HepG2 (cell line): ENCODE measurements around the gene CYP26B1.

Experiments
- AKAP8 ChIP-seq: sonication (generic); formaldehyde crosslinking; IDR thresholded peaks from 2 replicates; pipeline ENCODE4 v1.5.1; 2020; ENCODE audit warnings: mild to moderate bottlenecking, missing genetic modification reagents
- ATF7 ChIP-seq, 2 experiments: fragments of 450-650 bp in 1 of 2; sonication (generic) in 1 of 2; formaldehyde crosslinking in 1 of 2; IDR thresholded peaks; 2 replicates each; pipeline versions ENCODE4 v1.4.0 to v1.6.1; 2016 to 2020; ENCODE audit warnings: antibody characterized with exemption in 1 of 2, mild to moderate bottlenecking in 1 of 2, missing genetic modification reagents in 1 of 2
- EZH2 ChIP-seq: conservative IDR thresholded peaks from 2 replicates; pipeline ENCODE4 v1.6.1; 2012; ENCODE audit warnings: mild to moderate bottlenecking, low read depth, low read length, moderate library complexity
- FOXJ3 ChIP-seq: sonication (generic); formaldehyde crosslinking; IDR thresholded peaks from 2 replicates; pipeline ENCODE4 v1.4.0; 2020; ENCODE audit warnings: missing genetic modification reagents, mild to moderate bottlenecking, borderline replicate concordance
- KDM1A ChIP-seq: IDR thresholded peaks from 2 replicates; pipeline ENCODE4 v1.6.1; 2016; ENCODE audit warnings: missing compliant biosample characterization
- NCOR1 ChIP-seq: fragments of 200-600 bp; sonication (generic); IDR thresholded peaks from 2 replicates; pipeline ENCODE4 v1.7.0; 2017; ENCODE audit warnings: antibody characterized with exemption, low read length, borderline replicate concordance
- NR3C1 ChIP-seq: sonication (generic); formaldehyde crosslinking; IDR thresholded peaks from 2 replicates; pipeline ENCODE4 v1.4.0; 2020; ENCODE audit warnings: missing genetic modification reagents
- RAD21 ChIP-seq: fragments of 450-650 bp; formaldehyde crosslinking; IDR thresholded peaks from 2 replicates; pipeline ENCODE4 v1.5.0; 2020; ENCODE audit warnings: mild to moderate bottlenecking
- SMAD3 ChIP-seq: sonication (generic); formaldehyde crosslinking; IDR thresholded peaks from 2 replicates; pipeline ENCODE4 v1.4.0; 2020; ENCODE audit warnings: missing genetic modification reagents
- SOX13 ChIP-seq, 3 experiments: fragments of 450-650 bp in 1 of 3; sonication (generic) in 1 of 3; formaldehyde crosslinking in 1 of 3; IDR thresholded peaks in 2 of 3; conservative IDR thresholded peaks in 1 of 3; 2 replicates each; pipeline versions ENCODE4 v1.5.0 to v1.6.1; 2016 to 2020; ENCODE audit warnings: antibody characterized with exemption in 1 of 3, mild to moderate bottlenecking in 1 of 3, missing compliant biosample characterization in 1 of 3, missing genetic modification reagents in 1 of 3, moderate library complexity in 1 of 3
- ZNF225 ChIP-seq: sonication (generic); formaldehyde crosslinking; IDR thresholded peaks from 2 replicates; pipeline ENCODE4 v1.4.0; 2020; ENCODE audit warnings: mild to moderate bottlenecking, missing genetic modification reagents
- TF ChIP-seq, protein P1 (sequence below): sonication (generic); formaldehyde crosslinking; IDR thresholded peaks from 2 replicates; pipeline ENCODE4 v1.4.0; 2020; ENCODE audit warnings: missing genetic modification reagents, borderline replicate concordance
- TF ChIP-seq, protein P2 (sequence below): sonication (generic); formaldehyde crosslinking; IDR thresholded peaks from 2 replicates; pipeline ENCODE4 v1.5.0; 2020; ENCODE audit warnings: mild to moderate bottlenecking, missing genetic modification reagents, moderate library complexity
- TF ChIP-seq, protein P3 (sequence below): sonication (generic); formaldehyde crosslinking; IDR thresholded peaks from 2 replicates; pipeline ENCODE4 v1.5.1; 2020; ENCODE audit warnings: mild to moderate bottlenecking, missing genetic modification reagents, moderate library complexity

DNA sequence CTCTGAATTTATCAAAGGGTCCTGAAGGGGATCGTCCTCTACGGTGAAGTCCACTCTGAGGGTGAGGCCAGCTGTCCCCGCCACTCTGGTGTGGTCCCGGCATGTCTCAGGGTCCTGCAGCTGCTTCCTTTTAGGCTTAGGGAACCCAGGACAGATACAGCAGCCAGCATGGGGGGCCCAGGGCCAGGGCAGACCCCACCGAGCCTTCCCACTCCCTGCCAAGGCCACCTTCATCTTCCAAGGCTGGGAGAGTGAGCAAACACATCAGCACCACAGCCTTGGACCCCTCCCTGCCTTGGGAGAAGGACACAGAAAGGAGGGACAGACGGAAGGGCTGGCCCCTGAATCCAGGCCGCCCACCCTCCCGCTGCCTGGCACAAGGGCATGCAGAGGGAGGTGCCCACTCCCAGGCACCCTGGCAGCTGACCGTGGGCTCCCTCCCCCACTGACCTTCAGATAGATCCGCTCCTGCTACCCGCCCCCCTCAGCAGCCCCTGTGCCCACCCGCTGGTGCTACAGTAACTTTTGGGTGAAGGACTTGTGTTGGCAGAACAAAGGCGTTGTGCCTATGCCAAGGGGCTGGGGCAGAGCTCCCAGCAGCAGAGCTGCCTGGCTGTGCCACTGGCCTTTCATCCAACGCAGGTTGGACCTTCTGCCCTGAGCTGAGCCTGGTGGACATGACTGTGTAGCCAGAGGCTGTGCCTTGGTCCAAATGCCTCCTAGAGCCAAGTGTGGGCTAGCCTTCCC, 7.6 kb downstream of the CYP26B1 start:
- TF ChIP-seq KDM1A (CRISPR knock-in tag) (no peak), ZNF225 (CRISPR knock-in tag) (no peak), SMAD3 (CRISPR knock-in tag) (no peak), SOX13 (IDR thresholded peaks at IDR 0.05) (no peak), SOX13 (CRISPR knock-in tag; conservative IDR thresholded peaks at IDR 0.05 in 1 of 2, IDR thresholded peaks at IDR 0.05 in 1 of 2) (no peak), NR3C1 (no peak), EZH2 (no peak), NCOR1 (no peak), ATF7 (IDR thresholded peaks at IDR 0.05) (no peak), ATF7 (CRISPR knock-in tag; IDR thresholded peaks at IDR 0.05) (no peak), RAD21 (CRISPR knock-in tag) (no peak), AKAP8 (CRISPR knock-in tag) (no peak), FOXJ3 (CRISPR knock-in tag) (no peak)
- TF ChIP-seq, protein P1, sequence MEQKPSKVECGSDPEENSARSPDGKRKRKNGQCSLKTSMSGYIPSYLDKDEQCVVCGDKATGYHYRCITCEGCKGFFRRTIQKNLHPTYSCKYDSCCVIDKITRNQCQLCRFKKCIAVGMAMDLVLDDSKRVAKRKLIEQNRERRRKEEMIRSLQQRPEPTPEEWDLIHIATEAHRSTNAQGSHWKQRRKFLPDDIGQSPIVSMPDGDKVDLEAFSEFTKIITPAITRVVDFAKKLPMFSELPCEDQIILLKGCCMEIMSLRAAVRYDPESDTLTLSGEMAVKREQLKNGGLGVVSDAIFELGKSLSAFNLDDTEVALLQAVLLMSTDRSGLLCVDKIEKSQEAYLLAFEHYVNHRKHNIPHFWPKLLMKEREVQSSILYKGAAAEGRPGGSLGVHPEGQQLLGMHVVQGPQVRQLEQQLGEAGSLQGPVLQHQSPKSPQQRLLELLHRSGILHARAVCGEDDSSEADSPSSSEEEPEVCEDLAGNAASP: no peak
- TF ChIP-seq, protein P2, sequence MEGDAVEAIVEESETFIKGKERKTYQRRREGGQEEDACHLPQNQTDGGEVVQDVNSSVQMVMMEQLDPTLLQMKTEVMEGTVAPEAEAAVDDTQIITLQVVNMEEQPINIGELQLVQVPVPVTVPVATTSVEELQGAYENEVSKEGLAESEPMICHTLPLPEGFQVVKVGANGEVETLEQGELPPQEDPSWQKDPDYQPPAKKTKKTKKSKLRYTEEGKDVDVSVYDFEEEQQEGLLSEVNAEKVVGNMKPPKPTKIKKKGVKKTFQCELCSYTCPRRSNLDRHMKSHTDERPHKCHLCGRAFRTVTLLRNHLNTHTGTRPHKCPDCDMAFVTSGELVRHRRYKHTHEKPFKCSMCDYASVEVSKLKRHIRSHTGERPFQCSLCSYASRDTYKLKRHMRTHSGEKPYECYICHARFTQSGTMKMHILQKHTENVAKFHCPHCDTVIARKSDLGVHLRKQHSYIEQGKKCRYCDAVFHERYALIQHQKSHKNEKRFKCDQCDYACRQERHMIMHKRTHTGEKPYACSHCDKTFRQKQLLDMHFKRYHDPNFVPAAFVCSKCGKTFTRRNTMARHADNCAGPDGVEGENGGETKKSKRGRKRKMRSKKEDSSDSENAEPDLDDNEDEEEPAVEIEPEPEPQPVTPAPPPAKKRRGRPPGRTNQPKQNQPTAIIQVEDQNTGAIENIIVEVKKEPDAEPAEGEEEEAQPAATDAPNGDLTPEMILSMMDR: no peak
- TF ChIP-seq, protein P3, sequence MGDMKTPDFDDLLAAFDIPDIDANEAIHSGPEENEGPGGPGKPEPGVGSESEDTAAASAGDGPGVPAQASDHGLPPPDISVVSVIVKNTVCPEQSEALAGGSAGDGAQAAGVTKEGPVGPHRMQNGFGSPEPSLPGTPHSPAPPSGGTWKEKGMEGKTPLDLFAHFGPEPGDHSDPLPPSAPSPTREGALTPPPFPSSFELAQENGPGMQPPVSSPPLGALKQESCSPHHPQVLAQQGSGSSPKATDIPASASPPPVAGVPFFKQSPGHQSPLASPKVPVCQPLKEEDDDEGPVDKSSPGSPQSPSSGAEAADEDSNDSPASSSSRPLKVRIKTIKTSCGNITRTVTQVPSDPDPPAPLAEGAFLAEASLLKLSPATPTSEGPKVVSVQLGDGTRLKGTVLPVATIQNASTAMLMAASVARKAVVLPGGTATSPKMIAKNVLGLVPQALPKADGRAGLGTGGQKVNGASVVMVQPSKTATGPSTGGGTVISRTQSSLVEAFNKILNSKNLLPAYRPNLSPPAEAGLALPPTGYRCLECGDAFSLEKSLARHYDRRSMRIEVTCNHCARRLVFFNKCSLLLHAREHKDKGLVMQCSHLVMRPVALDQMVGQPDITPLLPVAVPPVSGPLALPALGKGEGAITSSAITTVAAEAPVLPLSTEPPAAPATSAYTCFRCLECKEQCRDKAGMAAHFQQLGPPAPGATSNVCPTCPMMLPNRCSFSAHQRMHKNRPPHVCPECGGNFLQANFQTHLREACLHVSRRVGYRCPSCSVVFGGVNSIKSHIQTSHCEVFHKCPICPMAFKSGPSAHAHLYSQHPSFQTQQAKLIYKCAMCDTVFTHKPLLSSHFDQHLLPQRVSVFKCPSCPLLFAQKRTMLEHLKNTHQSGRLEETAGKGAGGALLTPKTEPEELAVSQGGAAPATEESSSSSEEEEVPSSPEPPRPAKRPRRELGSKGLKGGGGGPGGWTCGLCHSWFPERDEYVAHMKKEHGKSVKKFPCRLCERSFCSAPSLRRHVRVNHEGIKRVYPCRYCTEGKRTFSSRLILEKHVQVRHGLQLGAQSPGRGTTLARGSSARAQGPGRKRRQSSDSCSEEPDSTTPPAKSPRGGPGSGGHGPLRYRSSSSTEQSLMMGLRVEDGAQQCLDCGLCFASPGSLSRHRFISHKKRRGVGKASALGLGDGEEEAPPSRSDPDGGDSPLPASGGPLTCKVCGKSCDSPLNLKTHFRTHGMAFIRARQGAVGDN (CRISPR knock-in tag): no peak
